HepG2 (cell line): ENCODE measurements around the gene UBL4B.

Source experiments
- BHLHE40 ChIP-seq: IDR thresholded peaks from 2 replicates; pipeline ENCODE4 v1.6.1; 2011; ENCODE audit warnings: low read length, improper control_type of control experiment
- CTCF ChIP-seq: sonication (generic); formaldehyde crosslinking; IDR thresholded peaks from 2 replicates; pipeline ENCODE4 v1.5.0; 2020; ENCODE audit warnings: mild to moderate bottlenecking, missing genetic modification reagents, moderate library complexity
- MYC ChIP-seq: sonication (generic); formaldehyde crosslinking; IDR thresholded peaks from 2 replicates; pipeline ENCODE4 v1.9.0; 2021; ENCODE audit warnings: missing genetic modification reagents, borderline replicate concordance
- SMARCC2 ChIP-seq: fragments of 450-650 bp; IDR thresholded peaks from 2 replicates; pipeline ENCODE4 v1.6.1; 2017; ENCODE audit warnings: antibody characterized with exemption, mild to moderate bottlenecking
- TP53 ChIP-seq: sonication (generic); formaldehyde crosslinking; conservative IDR thresholded peaks from 2 replicates; pipeline ENCODE4 v1.4.0; 2020; ENCODE audit warnings: missing genetic modification reagents
- ZNF652 ChIP-seq: IDR thresholded peaks from 2 replicates; pipeline ENCODE4 v1.6.1; 2016; ENCODE audit warnings: low read depth, borderline replicate concordance
- ZXDC ChIP-seq: sonication (generic); formaldehyde crosslinking; IDR thresholded peaks from 2 replicates; pipeline ENCODE4 v1.5.0; 2020; ENCODE audit warnings: mild to moderate bottlenecking, missing genetic modification reagents
- TF ChIP-seq, protein P1 (sequence below), 2 experiments: IDR thresholded peaks; 2 replicates each; pipeline ENCODE4 v1.6.1; 2011 to 2012; ENCODE audit warnings: low read length in 2 of 2, borderline replicate concordance in 1 of 2, low read depth in 1 of 2, mild to moderate bottlenecking in 1 of 2, moderate library complexity in 1 of 2

DNA sequence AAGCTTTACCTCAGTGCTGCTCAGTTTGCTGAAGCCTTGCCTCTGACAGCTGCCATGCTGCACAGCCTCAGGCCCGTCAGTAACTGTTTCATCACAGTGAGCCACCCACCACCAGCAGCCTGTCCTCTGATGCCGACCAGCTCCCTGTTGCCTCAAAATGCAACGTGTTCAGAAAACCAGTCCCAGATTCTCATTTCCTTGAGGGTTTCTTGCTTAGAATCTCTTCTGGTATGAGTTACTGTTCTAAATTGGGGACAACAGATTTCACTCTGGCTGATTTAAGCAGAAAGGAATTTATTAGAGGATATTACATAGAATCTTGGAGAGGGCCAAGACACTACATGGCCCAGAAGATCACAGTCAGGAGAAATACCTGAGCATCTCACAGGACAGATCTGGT lies 11.0 kb downstream of the UBL4B start:
- TF ChIP-seq ZXDC (CRISPR knock-in tag) (no peak), SMARCC2 (no peak), CTCF (CRISPR knock-in tag) (no peak), TP53 (CRISPR knock-in tag) (no peak), MYC (no peak), BHLHE40 (no peak), ZNF652 (CRISPR knock-in tag) (no peak)
- TF ChIP-seq, protein P1, sequence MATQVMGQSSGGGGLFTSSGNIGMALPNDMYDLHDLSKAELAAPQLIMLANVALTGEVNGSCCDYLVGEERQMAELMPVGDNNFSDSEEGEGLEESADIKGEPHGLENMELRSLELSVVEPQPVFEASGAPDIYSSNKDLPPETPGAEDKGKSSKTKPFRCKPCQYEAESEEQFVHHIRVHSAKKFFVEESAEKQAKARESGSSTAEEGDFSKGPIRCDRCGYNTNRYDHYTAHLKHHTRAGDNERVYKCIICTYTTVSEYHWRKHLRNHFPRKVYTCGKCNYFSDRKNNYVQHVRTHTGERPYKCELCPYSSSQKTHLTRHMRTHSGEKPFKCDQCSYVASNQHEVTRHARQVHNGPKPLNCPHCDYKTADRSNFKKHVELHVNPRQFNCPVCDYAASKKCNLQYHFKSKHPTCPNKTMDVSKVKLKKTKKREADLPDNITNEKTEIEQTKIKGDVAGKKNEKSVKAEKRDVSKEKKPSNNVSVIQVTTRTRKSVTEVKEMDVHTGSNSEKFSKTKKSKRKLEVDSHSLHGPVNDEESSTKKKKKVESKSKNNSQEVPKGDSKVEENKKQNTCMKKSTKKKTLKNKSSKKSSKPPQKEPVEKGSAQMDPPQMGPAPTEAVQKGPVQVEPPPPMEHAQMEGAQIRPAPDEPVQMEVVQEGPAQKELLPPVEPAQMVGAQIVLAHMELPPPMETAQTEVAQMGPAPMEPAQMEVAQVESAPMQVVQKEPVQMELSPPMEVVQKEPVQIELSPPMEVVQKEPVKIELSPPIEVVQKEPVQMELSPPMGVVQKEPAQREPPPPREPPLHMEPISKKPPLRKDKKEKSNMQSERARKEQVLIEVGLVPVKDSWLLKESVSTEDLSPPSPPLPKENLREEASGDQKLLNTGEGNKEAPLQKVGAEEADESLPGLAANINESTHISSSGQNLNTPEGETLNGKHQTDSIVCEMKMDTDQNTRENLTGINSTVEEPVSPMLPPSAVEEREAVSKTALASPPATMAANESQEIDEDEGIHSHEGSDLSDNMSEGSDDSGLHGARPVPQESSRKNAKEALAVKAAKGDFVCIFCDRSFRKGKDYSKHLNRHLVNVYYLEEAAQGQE (IDR thresholded peaks at IDR 0.05; ENCODE audit: borderline replicate concordance in 1 of 2, low read depth in 1 of 2, low read length in 2 of 2), result no peak
